SK-N-DZ (cell line): ENCODE measurements around the gene MYOF.
A peak's percentile ranks its signal among the peaks of the same experiment; 100 is the strongest.
"Not testable (repeated sequence)": the region's sequence is repeated elsewhere in the genome, so short reads cannot be mapped to it uniquely, and the experiment has no call there.

Experiments used
- DNase-seq: peaks from one replicate; pipeline ENCODE4 v3.0.0-alpha.2; 2015; ENCODE audit warnings: low spot score

The MYOF gene

GRCh38 chr10:93299606-93300287 lies 182.4 kb downstream of the MYOF start:
- DNase-seq: no peak

- no peak for DNase-seq
Observed at GRCh38 chr10:93299195-93299594, 182.9 kb downstream of the MYOF start.

GRCh38 chr10:93296151-93296550 lies 186.0 kb downstream of the MYOF start:
- no peak for DNase-seq

- no peak for DNase-seq
Observed at GRCh38 chr10:93293999-93294398, 188.1 kb downstream of the MYOF start.

GRCh38 chr10:93290661-93291354 lies 191.3 kb downstream of the MYOF start:
- no peak for DNase-seq

- DNase-seq: peak; percentile 46
Observed at GRCh38 chr10:93288679-93289634, 193.2 kb downstream of the MYOF start.

- DNase-seq: no peak
Observed at GRCh38 chr10:93287775-93288174, 194.4 kb downstream of the MYOF start.

- not testable (repeated sequence) for DNase-seq
Observed at GRCh38 chr10:93284246-93284645, 197.9 kb downstream of the MYOF start.

GRCh38 chr10:93281367-93281720 lies 200.8 kb downstream of the MYOF start:
- DNase-seq: no peak

- DNase-seq: no peak
Observed at GRCh38 chr10:93280699-93281366, 201.3 kb downstream of the MYOF start.

GRCh38 chr10:93280121-93280698 lies 201.9 kb downstream of the MYOF start:
- no peak for DNase-seq

- no peak for DNase-seq
Observed at GRCh38 chr10:93277360-93277759, 204.8 kb downstream of the MYOF start.

- DNase-seq: no peak
Observed at GRCh38 chr10:93274419-93274818, 207.7 kb downstream of the MYOF start.

GRCh38 chr10:93272884-93273675 lies 209.1 kb downstream of the MYOF start:
- no peak for DNase-seq

GRCh38 chr10:93271347-93271746 lies 210.8 kb downstream of the MYOF start:
- DNase-seq: no peak

GRCh38 chr10:93269281-93269680 lies 212.9 kb downstream of the MYOF start:
- DNase-seq: no peak

GRCh38 chr10:93268021-93268420 lies 214.1 kb downstream of the MYOF start:
- DNase-seq: no peak

- no peak for DNase-seq
Observed at GRCh38 chr10:93267521-93267920, 214.6 kb downstream of the MYOF start.

GRCh38 chr10:93266858-93267257 lies 215.3 kb downstream of the MYOF start:
- DNase-seq: no peak

GRCh38 chr10:93261961-93262610 lies 220.0 kb downstream of the MYOF start:
- no peak for DNase-seq
